ENCODE results near the gene UNC5B. TPM values are rescaled to one million over a fixed set of nuclear protein-coding genes. Genes with fewer than 3 reads are reported as not detected.
"Not testable (repeated sequence)": the region's sequence is repeated elsewhere in the genome, so short reads cannot be mapped to it uniquely, and the experiment has no call there.

Gene UNC5B
- total RNA-seq, 2 donors from 2014 or later = not detected

DNA sequence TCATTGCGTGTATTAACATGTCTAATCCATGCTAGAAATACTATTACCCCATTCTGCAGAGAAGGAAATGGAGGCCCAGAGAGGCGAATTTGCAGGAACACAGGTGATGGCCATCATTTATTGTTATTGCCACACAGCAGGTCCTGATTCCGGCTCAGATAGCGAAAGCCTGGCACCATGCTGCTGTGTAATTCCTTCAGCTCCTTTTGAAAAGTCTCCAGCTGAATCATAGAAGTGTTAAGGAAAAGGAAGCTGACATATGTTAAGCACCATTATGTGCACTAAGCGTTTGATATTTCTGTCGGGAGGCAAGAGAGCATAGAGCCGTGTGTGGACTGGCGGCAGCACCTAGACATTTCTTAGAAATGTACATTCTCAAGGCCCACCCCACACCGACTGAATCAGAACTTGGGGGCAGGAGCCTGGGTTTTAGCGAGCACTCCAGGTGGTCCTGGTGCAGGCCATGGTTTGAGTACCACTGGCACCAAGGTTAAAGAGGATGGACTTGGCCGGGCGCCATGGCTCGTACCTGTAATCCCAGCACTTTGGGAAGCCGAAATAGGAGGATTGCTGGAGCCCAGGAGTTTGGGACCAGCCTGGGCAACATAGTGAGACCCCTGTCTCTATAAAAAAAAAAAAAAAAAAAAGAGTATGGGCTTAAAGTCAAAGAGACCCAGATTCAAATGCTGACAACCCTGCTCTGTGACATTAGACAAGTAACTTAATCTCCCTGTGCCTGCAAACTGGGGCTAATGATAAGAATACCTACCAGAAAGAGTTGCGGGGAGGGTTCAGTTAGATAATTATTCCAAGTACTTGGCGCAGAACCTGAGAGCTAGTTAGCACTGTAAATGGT, 52.2 kb downstream of the UNC5B start:
- Mint-ChIP-seq H3K27ac (no peak overlapping the region), H3K9me3 (no peaks in the 10 kb centered on the region), H3K36me3 (no peaks in the 10 kb centered on the region)
- DNase-seq (ENCODE audit: low spot score in 2 of 2) (no peak), ATAC-seq (no peak)

GRCh38 chr10:71265201-71265575, 52.8 kb downstream of the UNC5B start:
- ATAC-seq (no peak), DNase-seq (ENCODE audit: low spot score in 2 of 2) (no peak)
- Mint-ChIP-seq H3K27ac (no peak overlapping the region), H3K9me3 (no peaks in the 10 kb centered on the region), H3K36me3 (no peaks in the 10 kb centered on the region)

DNA sequence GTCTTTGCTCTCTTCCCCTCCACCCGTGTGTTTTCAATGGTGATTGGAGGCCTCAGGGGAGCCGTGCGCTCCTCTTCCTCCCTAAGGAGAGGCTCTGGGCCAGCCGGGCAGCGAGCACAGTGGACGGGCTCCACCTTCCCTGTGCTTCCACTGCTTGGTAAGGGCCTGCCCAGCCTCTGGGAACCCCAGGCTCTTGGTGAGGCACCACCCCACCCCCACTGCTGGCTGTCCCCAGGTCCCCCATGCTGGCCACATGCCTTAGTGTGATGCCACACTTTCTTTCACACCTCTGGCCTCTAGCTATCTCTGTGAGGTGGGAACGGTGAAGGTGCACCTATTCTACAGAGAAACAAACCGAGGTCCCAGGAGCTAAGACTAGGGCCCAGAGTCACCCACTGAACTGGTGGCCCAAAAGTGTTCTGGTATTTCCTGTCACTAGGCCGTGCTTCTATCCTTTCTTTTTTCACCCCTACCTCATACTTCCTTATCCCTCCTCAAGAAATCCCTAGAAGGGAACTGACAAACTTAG, 53.3 kb downstream of the UNC5B start:
- ATAC-seq (no peak), DNase-seq (ENCODE audit: low spot score in 2 of 2) (no peak)
- Mint-ChIP-seq H3K27ac (no peak overlapping the region), H3K36me3 (no peaks in the 10 kb centered on the region), H3K9me3 (no peaks in the 10 kb centered on the region)

GRCh38 chr10:71266147-71266917, 54.0 kb downstream of the UNC5B start:
- Mint-ChIP-seq H3K36me3 (no peaks in the 10 kb centered on the region), H3K27ac (no peak overlapping the region), H3K9me3 (no peaks in the 10 kb centered on the region)
- DNase-seq (ENCODE audit: low spot score in 2 of 2) (no peak), ATAC-seq (no peak)

DNA sequence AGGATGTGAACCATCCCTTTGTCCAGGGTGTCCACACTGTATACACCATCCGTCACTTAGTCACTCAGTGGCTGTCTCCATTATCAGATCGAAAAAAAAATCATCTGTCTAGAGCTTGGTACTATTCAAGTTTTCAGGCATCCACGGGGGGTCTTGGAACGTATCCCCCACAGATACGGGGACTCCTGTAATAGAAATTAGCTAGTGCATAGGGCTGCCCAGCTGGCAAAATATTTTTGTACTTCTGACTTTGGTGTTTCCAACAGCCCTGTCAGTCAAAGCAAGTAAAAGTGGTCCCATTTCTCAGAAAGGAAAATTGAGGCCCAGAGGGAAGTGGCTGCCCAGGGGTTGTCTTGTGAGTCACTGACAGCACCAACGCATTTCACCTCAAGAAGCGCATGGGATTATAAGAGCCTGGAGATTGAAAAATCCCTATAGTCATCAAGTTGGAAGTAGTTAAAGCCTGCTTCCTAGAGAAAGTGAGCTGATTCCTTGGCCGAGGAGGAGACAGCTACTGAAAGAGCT, 54.6 kb downstream of the UNC5B start:
- Mint-ChIP-seq H3K9me3 (no peaks in the 10 kb centered on the region), H3K27ac (no peak overlapping the region), H3K36me3 (no peaks in the 10 kb centered on the region)
- ATAC-seq (no peak), DNase-seq (ENCODE audit: low spot score in 2 of 2) (no peak)

DNA sequence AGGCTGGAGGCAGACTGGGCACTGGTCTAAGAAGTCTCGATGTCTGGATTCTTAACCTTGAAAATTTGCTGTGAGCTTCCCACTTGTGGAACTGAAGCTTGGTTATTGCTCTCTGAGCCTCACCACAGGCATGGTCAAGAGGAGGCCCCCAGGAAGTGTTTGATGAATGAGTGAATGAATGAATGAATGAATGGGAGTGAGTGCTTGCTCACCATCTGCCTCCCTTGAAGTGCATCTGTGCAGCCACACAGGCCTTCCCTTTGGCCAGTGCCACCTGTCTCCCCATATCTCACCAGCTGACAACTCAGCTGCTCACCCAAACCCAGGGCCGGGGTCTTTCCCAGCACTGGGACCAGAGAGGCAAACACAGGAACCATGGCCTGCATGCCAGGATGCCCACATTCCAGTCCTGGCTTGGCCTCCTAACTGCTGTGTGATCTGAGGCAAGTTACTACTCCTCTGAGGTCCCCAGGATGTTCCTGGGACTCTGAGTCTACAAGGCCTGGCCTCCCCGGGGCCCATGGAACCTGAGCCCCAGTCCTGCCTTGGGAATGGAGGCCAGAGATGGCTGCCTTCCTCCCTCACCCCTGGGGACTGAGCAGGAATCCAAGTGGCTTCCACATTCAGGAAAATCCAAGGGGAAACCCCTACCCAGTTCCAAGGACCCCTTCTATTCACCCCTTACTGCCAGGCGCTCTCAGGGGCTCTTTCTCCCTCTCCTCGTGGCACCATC, 55.3 kb downstream of the UNC5B start:
- H3K9me3 Mint-ChIP-seq = no peaks in the 10 kb centered on the region
- no peaks in the 10 kb centered on the region for H3K36me3 Mint-ChIP-seq
- no peak overlapping the region for H3K27ac Mint-ChIP-seq
- ATAC-seq (no peak), DNase-seq (ENCODE audit: low spot score in 2 of 2) (no peak)

DNA sequence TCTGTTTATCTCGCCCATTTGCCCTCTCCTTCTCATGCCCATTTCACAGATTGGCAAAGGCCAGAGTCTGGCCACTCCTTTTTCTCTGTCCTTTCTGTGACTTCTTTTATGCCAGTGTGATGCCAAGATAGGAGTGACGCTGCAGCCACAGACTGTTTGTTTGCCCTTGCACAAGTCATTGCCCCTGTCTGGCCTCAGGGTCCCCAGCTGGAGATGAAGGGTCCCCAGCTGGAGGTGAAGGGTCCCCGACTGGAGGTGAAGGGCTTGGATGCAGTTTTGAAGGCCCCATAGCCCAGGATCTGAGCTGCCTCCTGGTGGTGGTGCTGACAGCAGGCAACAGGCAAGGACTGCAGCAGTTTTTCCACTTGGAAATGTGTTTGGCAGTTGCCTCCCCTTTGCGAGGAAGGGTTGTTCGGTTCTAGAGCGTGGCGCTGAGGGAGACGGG, 55.9 kb downstream of the UNC5B start:
- DNase-seq (ENCODE audit: low spot score in 2 of 2) (no peak), ATAC-seq (no peak)
- H3K27ac Mint-ChIP-seq = no peak overlapping the region
- no peaks in the 10 kb centered on the region for H3K9me3 Mint-ChIP-seq
- no peaks in the 10 kb centered on the region for H3K36me3 Mint-ChIP-seq

DNA sequence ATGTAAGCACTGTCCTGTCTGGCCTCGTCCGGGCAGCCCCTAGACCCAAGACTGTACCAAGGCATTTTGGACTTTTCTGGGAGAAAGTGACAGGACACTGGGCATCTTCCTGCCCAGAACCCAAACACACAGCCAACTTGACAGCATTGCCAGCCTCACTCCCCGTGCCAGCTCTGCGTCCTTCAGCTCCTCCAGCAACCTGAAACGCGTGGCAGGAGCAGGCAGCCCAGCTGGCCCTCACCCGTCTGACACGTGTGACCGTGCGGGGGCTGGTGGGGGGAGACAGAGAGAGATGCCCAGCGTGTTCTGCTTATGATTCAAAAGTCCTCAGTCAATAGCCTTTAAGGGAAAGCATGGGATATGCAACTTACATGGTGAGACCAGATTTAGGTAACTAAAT, 56.4 kb downstream of the UNC5B start:
- Mint-ChIP-seq H3K9me3 (no peaks in the 10 kb centered on the region), H3K27ac (no peak overlapping the region), H3K36me3 (no peaks in the 10 kb centered on the region)
- ATAC-seq (no peak), DNase-seq (ENCODE audit: low spot score in 2 of 2) (no peak)

- ATAC-seq = no peak
- Mint-ChIP-seq H3K9me3 (no peaks in the 10 kb centered on the region), H3K27ac (no peak overlapping the region), H3K36me3 (no peaks in the 10 kb centered on the region)
- DNase-seq (ENCODE audit: low spot score in 2 of 2) = no peak
Observed at GRCh38 chr10:71269301-71270288, 57.2 kb downstream of the UNC5B start.

GRCh38 chr10:71270301-71271220, 58.2 kb downstream of the UNC5B start:
- ATAC-seq (peak in 1 of 2 donors; percentile 76), DNase-seq (ENCODE audit: low spot score in 2 of 2) (peak in 1 of 2 donors; percentile 30)
- no peaks in the 10 kb centered on the region for H3K36me3 Mint-ChIP-seq
- no peak overlapping the region for H3K27ac Mint-ChIP-seq
- H3K9me3 Mint-ChIP-seq = no peaks in the 10 kb centered on the region

DNA sequence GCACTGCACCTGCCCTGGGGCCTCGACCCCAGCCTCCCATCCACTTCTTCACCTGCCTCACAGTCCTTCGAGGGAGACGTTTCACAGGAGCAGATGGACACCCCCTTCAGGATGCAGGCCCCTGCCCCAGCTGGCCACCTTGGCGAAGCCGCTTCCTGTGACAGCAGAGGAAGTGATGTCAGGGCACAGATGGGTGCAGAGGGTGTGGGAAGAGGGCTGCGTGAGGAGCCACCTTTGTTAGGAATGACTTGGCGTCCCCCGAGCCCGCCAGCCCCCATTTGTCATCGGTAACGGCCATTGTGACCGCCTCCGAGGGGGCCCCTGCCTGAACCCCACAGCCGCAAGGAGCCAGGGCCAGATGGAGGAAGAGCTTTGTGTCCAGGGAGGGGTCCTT, 59.3 kb downstream of the UNC5B start:
- no peak for ATAC-seq

GRCh38 chr10:71272056-71272771, 59.8 kb downstream of the UNC5B start:
- ATAC-seq = no peak
- Mint-ChIP-seq H3K27ac (peak overlapping the region in 1 of 2 donors; percentile 55), H3K9me3 (no peaks in the 10 kb centered on the region), H3K36me3 (no peaks in the 10 kb centered on the region)
- DNase-seq (ENCODE audit: low spot score in 2 of 2) = no peak

More for the DNA sequence above, 59.3 kb downstream of the UNC5B start:
- Mint-ChIP-seq H3K36me3 (no peaks in the 10 kb centered on the region), H3K9me3 (no peaks in the 10 kb centered on the region), H3K27ac (peak overlapping the region in 1 of 2 donors; percentile 20)
- DNase-seq (ENCODE audit: low spot score in 2 of 2) = no peak

GRCh38 chr10:71272974-71273373, 60.6 kb downstream of the UNC5B start:
- DNase-seq (ENCODE audit: low spot score in 2 of 2); H3K36me3 Mint-ChIP-seq; H3K9me3 Mint-ChIP-seq; ATAC-seq: not testable (repeated sequence)
- peak overlapping the region in 1 of 2 donors; percentile 55 for H3K27ac Mint-ChIP-seq

- H3K9me3 Mint-ChIP-seq = no peaks in the 10 kb centered on the region
- no peak for DNase-seq (ENCODE audit: low spot score in 2 of 2)
- H3K27ac Mint-ChIP-seq = no peak overlapping the region
- no peaks in the 10 kb centered on the region for H3K36me3 Mint-ChIP-seq
- ATAC-seq = no peak
Observed at GRCh38 chr10:71273506-71273905, 61.1 kb downstream of the UNC5B start.

Data from activated naive CD4-positive, alpha-beta T cell treated with anti-CD3 and anti-CD28 coated beads, Interleukin-2, amount 50 U/mL, for 72 hours (primary cell).